ENCODE results near the gene SH3GL3.

The SH3GL3 gene

GRCh38 chr15:83665480-83665879 is 218.3 kb downstream of the SH3GL3 start:
- no peak for DNase-seq (ENCODE audit: low read depth, low spot score)

Measured in activated naive CD8-positive, alpha-beta T cell treated with anti-CD3 and anti-CD28 coated beads, Interleukin-2, amount 50 U/mL, for 16 hours (primary cell).